ENCODE data around the gene TBC1D16. TPM values are rescaled to one million over a fixed set of nuclear protein-coding genes. Genes with fewer than 3 reads are reported as not detected.
A peak's percentile ranks its signal among the peaks of the same experiment; 100 is the strongest.

TBC1D16 gene
- total and polyA plus RNA-seq, 2 donors from 2014 or later = 9.1 to 68.0 TPM

- intact Hi-C loops (cut with DNase I) = no loop called here
- Histone ChIP-seq H3K4me1 (ENCODE audit: control insufficient read depth in 2 of 3, insufficient read depth in 2 of 3, low read depth in 1 of 3, low read length in 3 of 3) (peaks cover 3 to 21% (median 8%) of the 10 kb centered on the region in 3 donors), H3K9ac (ENCODE audit: low read length in 3 of 3) (no peak overlapping the region), H3K27me3 (ENCODE audit: control insufficient read depth, insufficient read depth, low read length) (no peaks in the 10 kb centered on the region), H3K27ac (ENCODE audit: low read depth in 2 of 2, low read length in 2 of 2) (no peak overlapping the region), H3K9me3 (ENCODE audit: control insufficient read depth in 2 of 3, insufficient read depth in 1 of 3, low read length in 3 of 3) (no peaks in the 10 kb centered on the region), H3K4me3 (ENCODE audit: low read length in 3 of 3) (no peak overlapping the region), H3K36me3 (ENCODE audit: control insufficient read depth in 2 of 3, insufficient read depth in 3 of 3, low read length in 3 of 3) (no peaks in the 10 kb centered on the region)
- FAIRE-seq = no peak
- TF ChIP-seq CTCF (IDR thresholded peaks at IDR 0.05; ENCODE audit: borderline replicate concordance, extremely low read depth, insufficient read depth) = no peak
- peak in 1 of 5 donors; percentile 8 for DNase-seq
Measured at GRCh38 chr17:80072410-80072809, 36.7 kb upstream of the TBC1D16 start.

- DNase-seq (peak in 1 of 5 donors; percentile 90), FAIRE-seq (no peak)
- Histone ChIP-seq H3K36me3 (ENCODE audit: control insufficient read depth in 2 of 3, insufficient read depth in 3 of 3, low read length in 3 of 3) (no peaks in the 10 kb centered on the region), H3K4me1 (ENCODE audit: control insufficient read depth in 2 of 3, insufficient read depth in 2 of 3, low read depth in 1 of 3, low read length in 3 of 3) (peaks cover 3 to 21% (median 8%) of the 10 kb centered on the region in 3 donors), H3K27me3 (ENCODE audit: control insufficient read depth, insufficient read depth, low read length) (no peaks in the 10 kb centered on the region), H3K4me3 (ENCODE audit: low read length in 3 of 3) (peak overlapping the region in 2 of 3 donors; percentile 60 to 62), H3K27ac (ENCODE audit: low read depth in 2 of 2, low read length in 2 of 2) (peak overlapping the region; percentile 95), H3K9me3 (ENCODE audit: control insufficient read depth in 2 of 3, insufficient read depth in 1 of 3, low read length in 3 of 3) (no peaks in the 10 kb centered on the region), H3K9ac (ENCODE audit: low read length in 3 of 3) (peak overlapping the region in 2 of 3 donors; percentile 52 to 89)
- TF ChIP-seq CTCF (IDR thresholded peaks at IDR 0.05; ENCODE audit: borderline replicate concordance, extremely low read depth, insufficient read depth) = no peak
- intact Hi-C loops (cut with DNase I) = no loop called here
Measured at GRCh38 chr17:80071116-80071841, 35.6 kb upstream of the TBC1D16 start.

GRCh38 chr17:80070375-80071115 lies 34.9 kb upstream of the TBC1D16 start:
- intact Hi-C loops (cut with DNase I) = no loop called here
- FAIRE-seq (no peak), DNase-seq (peak in 1 of 5 donors; percentile 69)
- Histone ChIP-seq H3K36me3 (ENCODE audit: control insufficient read depth in 2 of 3, insufficient read depth in 3 of 3, low read length in 3 of 3) (no peaks in the 10 kb centered on the region), H3K4me3 (ENCODE audit: low read length in 3 of 3) (peak overlapping the region in 2 of 3 donors; percentile 60 to 62), H3K9ac (ENCODE audit: low read length in 3 of 3) (peak overlapping the region in 2 of 3 donors; percentile 52 to 89), H3K27ac (ENCODE audit: low read depth in 2 of 2, low read length in 2 of 2) (peak overlapping the region; percentile 95), H3K27me3 (ENCODE audit: control insufficient read depth, insufficient read depth, low read length) (no peaks in the 10 kb centered on the region), H3K9me3 (ENCODE audit: control insufficient read depth in 2 of 3, insufficient read depth in 1 of 3, low read length in 3 of 3) (no peaks in the 10 kb centered on the region), H3K4me1 (ENCODE audit: control insufficient read depth in 2 of 3, insufficient read depth in 2 of 3, low read depth in 1 of 3, low read length in 3 of 3) (peaks cover 3 to 21% (median 8%) of the 10 kb centered on the region in 3 donors)
- TF ChIP-seq CTCF (IDR thresholded peaks at IDR 0.05; ENCODE audit: borderline replicate concordance, extremely low read depth, insufficient read depth) = no peak
